Measurements from ENCODE around the gene FKRP. TPM values are rescaled to one million over a fixed set of nuclear protein-coding genes. Genes with fewer than 3 reads are reported as not detected.

The FKRP gene
- total RNA-seq, 1 donor from 2014 or later: 14.2 TPM

DNA sequence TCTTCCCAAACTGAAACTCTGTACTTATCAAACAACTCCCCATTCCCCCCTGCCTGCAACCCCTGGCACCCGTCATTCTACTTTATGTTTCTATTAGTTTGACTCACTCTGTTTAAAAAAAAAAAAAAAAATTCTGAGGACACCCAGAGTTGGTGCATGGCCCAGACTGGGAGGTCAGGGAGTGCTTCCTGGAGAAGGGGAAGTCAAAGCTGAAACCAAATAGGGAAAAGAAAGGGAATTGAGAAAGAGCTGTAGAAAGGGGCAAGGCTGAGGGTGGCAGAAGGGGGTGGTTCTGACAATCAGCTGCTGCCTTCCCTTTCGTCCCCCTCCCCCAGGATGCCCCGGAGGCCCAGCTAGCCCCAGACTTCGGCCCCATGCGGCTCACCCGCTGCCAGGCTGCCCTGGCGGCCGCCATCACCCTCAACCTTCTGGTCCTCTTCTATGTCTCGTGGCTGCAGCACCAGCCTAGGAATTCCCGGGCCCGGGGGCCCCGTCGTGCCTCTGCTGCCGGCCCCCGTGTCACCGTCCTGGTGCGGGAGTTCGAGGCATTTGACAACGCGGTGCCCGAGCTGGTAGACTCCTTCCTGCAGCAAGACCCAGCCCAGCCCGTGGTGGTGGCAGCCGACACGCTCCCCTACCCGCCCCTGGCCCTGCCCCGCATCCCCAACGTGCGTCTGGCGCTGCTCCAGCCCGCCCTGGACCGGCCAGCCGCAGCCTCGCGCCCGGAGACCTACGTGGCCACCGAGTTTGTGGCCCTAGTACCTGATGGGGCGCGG is 9.4 kb downstream of the FKRP start:
- Histone ChIP-seq H3K36me3 (no peaks in the 10 kb centered on the region), H3K9me3 (no peaks in the 10 kb centered on the region), H3K4me3 (no peak overlapping the region), H3K4me1 (peaks cover 13% of the 10 kb centered on the region), H3K27ac (peak overlapping the region; percentile 37), H3K27me3 (no peaks in the 10 kb centered on the region)
- TF ChIP-seq, protein P1, sequence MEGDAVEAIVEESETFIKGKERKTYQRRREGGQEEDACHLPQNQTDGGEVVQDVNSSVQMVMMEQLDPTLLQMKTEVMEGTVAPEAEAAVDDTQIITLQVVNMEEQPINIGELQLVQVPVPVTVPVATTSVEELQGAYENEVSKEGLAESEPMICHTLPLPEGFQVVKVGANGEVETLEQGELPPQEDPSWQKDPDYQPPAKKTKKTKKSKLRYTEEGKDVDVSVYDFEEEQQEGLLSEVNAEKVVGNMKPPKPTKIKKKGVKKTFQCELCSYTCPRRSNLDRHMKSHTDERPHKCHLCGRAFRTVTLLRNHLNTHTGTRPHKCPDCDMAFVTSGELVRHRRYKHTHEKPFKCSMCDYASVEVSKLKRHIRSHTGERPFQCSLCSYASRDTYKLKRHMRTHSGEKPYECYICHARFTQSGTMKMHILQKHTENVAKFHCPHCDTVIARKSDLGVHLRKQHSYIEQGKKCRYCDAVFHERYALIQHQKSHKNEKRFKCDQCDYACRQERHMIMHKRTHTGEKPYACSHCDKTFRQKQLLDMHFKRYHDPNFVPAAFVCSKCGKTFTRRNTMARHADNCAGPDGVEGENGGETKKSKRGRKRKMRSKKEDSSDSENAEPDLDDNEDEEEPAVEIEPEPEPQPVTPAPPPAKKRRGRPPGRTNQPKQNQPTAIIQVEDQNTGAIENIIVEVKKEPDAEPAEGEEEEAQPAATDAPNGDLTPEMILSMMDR (IDR thresholded peaks at IDR 0.05): no peak
- DNase-seq: no peak
- intact Hi-C loops (cut with DNase I): loop anchor here (5.0 kb wide), 1 partner anchor 87 kb away; no protein-coding TSS in a partner anchor
- ATAC-seq: peak; percentile 69

DNA sequence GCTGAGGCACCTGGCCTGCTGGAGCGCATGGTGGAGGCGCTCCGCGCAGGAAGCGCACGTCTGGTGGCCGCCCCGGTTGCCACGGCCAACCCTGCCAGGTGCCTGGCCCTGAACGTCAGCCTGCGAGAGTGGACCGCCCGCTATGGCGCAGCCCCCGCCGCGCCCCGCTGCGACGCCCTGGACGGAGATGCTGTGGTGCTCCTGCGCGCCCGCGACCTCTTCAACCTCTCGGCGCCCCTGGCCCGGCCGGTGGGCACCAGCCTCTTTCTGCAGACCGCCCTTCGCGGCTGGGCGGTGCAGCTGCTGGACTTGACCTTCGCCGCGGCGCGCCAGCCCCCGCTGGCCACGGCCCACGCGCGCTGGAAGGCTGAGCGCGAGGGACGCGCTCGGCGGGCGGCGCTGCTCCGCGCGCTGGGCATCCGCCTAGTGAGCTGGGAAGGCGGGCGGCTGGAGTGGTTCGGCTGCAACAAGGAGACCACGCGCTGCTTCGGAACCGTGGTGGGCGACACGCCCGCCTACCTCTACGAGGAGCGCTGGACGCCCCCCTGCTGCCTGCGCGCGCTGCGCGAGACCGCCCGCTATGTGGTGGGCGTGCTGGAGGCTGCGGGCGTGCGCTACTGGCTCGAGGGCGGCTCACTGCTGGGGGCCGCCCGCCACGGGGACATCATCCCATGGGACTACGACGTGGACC is 10.1 kb downstream of the FKRP start:
- Histone ChIP-seq H3K36me3 (no peaks in the 10 kb centered on the region), H3K27ac (peak overlapping the region; percentile 37), H3K9me3 (no peaks in the 10 kb centered on the region), H3K4me3 (no peak overlapping the region), H3K27me3 (no peaks in the 10 kb centered on the region), H3K4me1 (peaks cover 18% of the 10 kb centered on the region)
- no peak for ATAC-seq
- intact Hi-C loops (cut with DNase I): loop anchor here (5.0 kb wide), 1 partner anchor 86 kb away; no protein-coding TSS in a partner anchor
- no peak for DNase-seq
- TF ChIP-seq, protein P1 (IDR thresholded peaks at IDR 0.05): no peak

DNA sequence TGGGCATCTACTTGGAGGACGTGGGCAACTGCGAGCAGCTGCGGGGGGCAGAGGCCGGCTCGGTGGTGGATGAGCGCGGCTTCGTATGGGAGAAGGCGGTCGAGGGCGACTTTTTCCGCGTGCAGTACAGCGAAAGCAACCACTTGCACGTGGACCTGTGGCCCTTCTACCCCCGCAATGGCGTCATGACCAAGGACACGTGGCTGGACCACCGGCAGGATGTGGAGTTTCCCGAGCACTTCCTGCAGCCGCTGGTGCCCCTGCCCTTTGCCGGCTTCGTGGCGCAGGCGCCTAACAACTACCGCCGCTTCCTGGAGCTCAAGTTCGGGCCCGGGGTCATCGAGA is 10.7 kb downstream of the FKRP start:
- peaks cover 18% of the 10 kb centered on the region for H3K4me1 ChIP-seq
- intact Hi-C loops (cut with DNase I): loop anchor here (5.0 kb wide), 1 partner anchor 86 kb away; no protein-coding TSS in a partner anchor

DNA sequence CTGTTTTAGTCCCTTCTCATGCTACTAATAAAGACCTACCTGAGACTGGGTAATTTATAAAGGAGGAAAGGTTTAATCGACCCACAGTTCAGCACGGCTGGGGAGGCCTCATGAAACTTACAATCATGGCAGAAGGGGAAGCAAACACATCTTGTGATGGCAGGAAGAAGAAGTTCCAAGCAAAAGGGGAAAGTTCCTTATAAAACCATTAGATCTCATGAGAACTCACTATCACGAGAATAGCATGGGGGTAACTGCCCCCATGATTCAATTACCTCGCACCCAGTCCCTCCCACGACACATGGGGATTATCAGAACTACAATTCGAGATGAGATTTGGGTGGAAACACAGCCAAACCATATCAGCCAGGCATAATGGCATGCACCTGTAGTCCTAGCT is 13.3 kb downstream of the FKRP start:
- Histone ChIP-seq H3K27me3 (no peaks in the 10 kb centered on the region), H3K36me3 (no peaks in the 10 kb centered on the region), H3K9me3 (no peaks in the 10 kb centered on the region), H3K4me3 (no peak overlapping the region), H3K4me1 (peaks cover 18% of the 10 kb centered on the region), H3K27ac (no peak overlapping the region)
- ATAC-seq: no peak
- intact Hi-C loops (cut with DNase I): loop anchor here (5.0 kb wide), 1 partner anchor 83 kb away; no protein-coding TSS in a partner anchor
- no peak for DNase-seq
- TF ChIP-seq, protein P1 (IDR thresholded peaks at IDR 0.05): no peak

More for the DNA sequence above, 10.7 kb downstream of the FKRP start:
- Histone ChIP-seq H3K9me3 (no peaks in the 10 kb centered on the region), H3K27ac (no peak overlapping the region), H3K4me3 (no peak overlapping the region), H3K27me3 (no peaks in the 10 kb centered on the region), H3K36me3 (no peaks in the 10 kb centered on the region)
- ATAC-seq (no peak), DNase-seq (no peak)
- TF ChIP-seq, protein P1 (IDR thresholded peaks at IDR 0.05): no peak

DNA sequence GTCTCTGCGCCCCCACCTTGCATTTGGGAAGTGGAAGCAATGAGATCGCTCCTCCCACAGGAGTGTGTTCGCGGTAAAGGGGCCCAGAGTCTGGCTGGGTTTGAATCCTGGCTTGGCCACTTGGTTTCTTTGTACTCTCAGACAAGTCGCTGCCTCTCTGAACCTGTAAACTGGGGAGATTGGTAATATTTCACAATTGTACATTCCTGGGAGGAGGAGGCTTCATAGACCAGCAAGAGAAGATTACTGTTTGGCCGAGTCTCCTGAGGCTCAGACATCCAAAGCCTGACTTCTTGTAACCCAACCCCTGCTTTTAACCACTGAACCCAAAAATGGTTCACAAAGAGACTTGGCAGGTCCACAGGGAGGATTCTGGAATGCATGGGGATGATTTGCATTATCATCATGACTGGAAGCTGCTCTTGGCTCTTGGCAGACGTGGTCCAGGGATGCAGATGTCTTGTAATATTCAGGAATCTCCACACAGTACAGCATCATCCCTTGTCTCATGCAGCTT is 14.0 kb downstream of the FKRP start:
- Histone ChIP-seq H3K27ac (no peak overlapping the region), H3K4me1 (peaks cover 18% of the 10 kb centered on the region), H3K4me3 (no peak overlapping the region), H3K36me3 (no peaks in the 10 kb centered on the region), H3K9me3 (no peaks in the 10 kb centered on the region), H3K27me3 (no peaks in the 10 kb centered on the region)
- TF ChIP-seq, protein P1 (IDR thresholded peaks at IDR 0.05): no peak
- intact Hi-C loops (cut with DNase I): loop anchor here (5.0 kb wide), 1 partner anchor 82 kb away; no protein-coding TSS in a partner anchor
- ATAC-seq (no peak), DNase-seq (no peak)

Measured in upper lobe of right lung (tissue), 1 donor.